Measurements from ENCODE around the gene MNT. TPM values are rescaled to one million over a fixed set of nuclear protein-coding genes. Genes with fewer than 3 reads are reported as not detected.
A peak's percentile ranks its signal among the peaks of the same experiment; 100 is the strongest.

MNT gene
- total and polyA plus RNA-seq, 9 of the 15 experiments (the other 6 are each of a cell fraction or from before 2014, with no cell fraction given) = 0.18 to 23.8 (median 5.3) TPM

GRCh38 chr17:2392252-2393173 lies 8.3 kb downstream of the MNT start (continued):
- no peak for TF ChIP-seq SMC3 (conservative IDR thresholded peaks at IDR 0.05; ENCODE audit: insufficient read depth, low read depth, low read length)
- TF ChIP-seq ZBTB1 (CRISPR knock-in tag; IDR thresholded peaks at IDR 0.05; ENCODE audit: borderline replicate concordance, low read depth) = no peak
- no peak for TF ChIP-seq NFYB (IDR thresholded peaks at IDR 0.05; ENCODE audit: extremely low read depth, insufficient read length)
- TF ChIP-seq TAF9B (IDR thresholded peaks at IDR 0.05; ENCODE audit: partially characterized antibody) = no peak
- no peak for TF ChIP-seq ZNF408 (CRISPR knock-in tag; IDR thresholded peaks at IDR 0.05; ENCODE audit: low read depth)
- TF ChIP-seq U2AF1 (optimal IDR thresholded peaks at IDR 0.05; ENCODE audit: low read depth, low read length) = no peak
- no peak for TF ChIP-seq ZNF511 (CRISPR knock-in tag; IDR thresholded peaks at IDR 0.05)
- no peak for TF ChIP-seq TCFL5 (CRISPR knock-in tag; conservative IDR thresholded peaks at IDR 0.05)
- 0 out of 2 replicates have a peak, but pooled peaks have one; percentile 62 for TF ChIP-seq GATAD2B (IDR thresholded peaks at IDR 0.05; ENCODE audit: borderline replicate concordance)
- no peak for TF ChIP-seq GATA2 (CRISPR knock-in tag; IDR thresholded peaks at IDR 0.05)
- TF ChIP-seq MBD2 (IDR thresholded peaks at IDR 0.05; ENCODE audit: borderline replicate concordance, low read depth) = peak; percentile 13; the same call in 1 of the 2 replicates
- TF ChIP-seq ZBTB7A (IDR thresholded peaks at IDR 0.05; ENCODE audit: borderline replicate concordance, control insufficient read depth, low read depth, low read length) = peak; percentile 90; the same call in 1 of the 2 replicates
- TF ChIP-seq TBL1XR1 (IDR thresholded peaks at IDR 0.05; ENCODE audit: low read length in 2 of 2) = 0 out of 4 replicates have a peak, but pooled peaks of 1 of the 2 experiments have one; percentile 17
- TF ChIP-seq CTCF (IDR thresholded peaks at IDR 0.05 in 2 of 3, conservative IDR thresholded peaks at IDR 0.05 in 1 of 3; ENCODE audit: insufficient read depth in 2 of 3, low read depth in 1 of 3, low read length in 3 of 3) = no peak
- TF ChIP-seq MTA2 (IDR thresholded peaks at IDR 0.05; ENCODE audit: low read depth) = no peak
- TF ChIP-seq TAF7 (tag; IDR thresholded peaks at IDR 0.05) = no peak
- TF ChIP-seq YY1 (IDR thresholded peaks at IDR 0.05; ENCODE audit: borderline replicate concordance in 1 of 3, control insufficient read depth in 1 of 3, extremely low read depth in 1 of 3, insufficient read depth in 3 of 3, insufficient read length in 1 of 3, insufficient replicate concordance in 2 of 3, low read depth in 1 of 3, low read length in 2 of 3) = no peak
- TF ChIP-seq GTF3C2 (IDR thresholded peaks at IDR 0.05; ENCODE audit: borderline replicate concordance, extremely low read depth, insufficient read length) = no peak
- no peak for TF ChIP-seq EZH2 (IDR thresholded peaks at IDR 0.05; ENCODE audit: borderline replicate concordance, low read depth, low read length)
- no peak for TF ChIP-seq PYGO2 (tag; IDR thresholded peaks at IDR 0.05)
- TF ChIP-seq CBX2 (IDR thresholded peaks at IDR 0.05; ENCODE audit: insufficient read depth, low read length, poor library complexity, severe bottlenecking) = no peak

All from K562 (cell line).